WERI-Rb-1 (cell line): Measurements from ENCODE around the gene MAPT.

Experiments
- DNase-seq: peaks from one replicate; pipeline ENCODE4 v3.0.0-alpha.2; 2020
- H3K27ac ChIP-seq: fragments of 250-450 bp; sonication (Bioruptor Pico); 2 replicates; pipeline ENCODE4 v1.5.1; 2020; ENCODE audit warnings: mild to moderate bottlenecking, moderate library complexity
- H3K27me3 ChIP-seq: fragments of 250-450 bp; sonication (Bioruptor Pico); 2 replicates; pipeline ENCODE4 v1.5.1; 2021; ENCODE audit warnings: mild to moderate bottlenecking, low read depth, moderate library complexity; ENCODE audit not compliant: insufficient read depth, severe bottlenecking
- H3K36me3 ChIP-seq: fragments of 250-450 bp; sonication (Bioruptor Pico); 2 replicates; pipeline ENCODE4 v1.5.1; 2020; ENCODE audit warnings: mild to moderate bottlenecking, moderate library complexity
- H3K4me3 ChIP-seq: 2 replicates; pipeline ENCODE4 v1.5.1; 2011; ENCODE audit warnings: low read depth, mild to moderate bottlenecking, control low read depth, low read length
- H3K9me3 ChIP-seq: fragments of 250-450 bp; sonication (Bioruptor Pico); 2 replicates; pipeline ENCODE4 v1.5.1; 2021; ENCODE audit warnings: mild to moderate bottlenecking, moderate library complexity; ENCODE audit not compliant: severe bottlenecking
- TF ChIP-seq, protein P1 (sequence below): IDR thresholded peaks from 2 replicates; pipeline ENCODE4 v1.5.1; 2011; ENCODE audit warnings: low read depth, mild to moderate bottlenecking, control low read depth, inconsistent platforms, low read length

The MAPT gene

DNA sequence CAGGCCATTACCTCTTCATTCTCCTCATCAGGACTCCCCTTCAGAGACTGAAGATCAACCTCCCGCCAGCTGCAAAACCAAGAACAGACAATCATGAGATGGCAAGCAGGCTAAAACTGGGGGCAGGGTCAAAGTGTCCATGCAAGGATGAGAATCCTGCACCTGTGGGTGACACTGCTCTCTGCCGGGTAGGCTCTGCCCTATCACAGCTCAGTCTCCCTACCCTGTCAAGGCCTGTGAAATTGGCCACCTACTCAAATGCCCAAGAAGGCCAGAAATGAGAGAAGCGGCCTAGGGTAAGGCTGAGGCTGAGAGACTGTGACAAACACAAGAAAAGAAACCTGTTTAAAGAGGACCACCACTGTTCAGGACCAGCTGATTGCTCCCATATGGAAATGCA is 139.0 kb downstream of the MAPT start:
- TF ChIP-seq, protein P1, sequence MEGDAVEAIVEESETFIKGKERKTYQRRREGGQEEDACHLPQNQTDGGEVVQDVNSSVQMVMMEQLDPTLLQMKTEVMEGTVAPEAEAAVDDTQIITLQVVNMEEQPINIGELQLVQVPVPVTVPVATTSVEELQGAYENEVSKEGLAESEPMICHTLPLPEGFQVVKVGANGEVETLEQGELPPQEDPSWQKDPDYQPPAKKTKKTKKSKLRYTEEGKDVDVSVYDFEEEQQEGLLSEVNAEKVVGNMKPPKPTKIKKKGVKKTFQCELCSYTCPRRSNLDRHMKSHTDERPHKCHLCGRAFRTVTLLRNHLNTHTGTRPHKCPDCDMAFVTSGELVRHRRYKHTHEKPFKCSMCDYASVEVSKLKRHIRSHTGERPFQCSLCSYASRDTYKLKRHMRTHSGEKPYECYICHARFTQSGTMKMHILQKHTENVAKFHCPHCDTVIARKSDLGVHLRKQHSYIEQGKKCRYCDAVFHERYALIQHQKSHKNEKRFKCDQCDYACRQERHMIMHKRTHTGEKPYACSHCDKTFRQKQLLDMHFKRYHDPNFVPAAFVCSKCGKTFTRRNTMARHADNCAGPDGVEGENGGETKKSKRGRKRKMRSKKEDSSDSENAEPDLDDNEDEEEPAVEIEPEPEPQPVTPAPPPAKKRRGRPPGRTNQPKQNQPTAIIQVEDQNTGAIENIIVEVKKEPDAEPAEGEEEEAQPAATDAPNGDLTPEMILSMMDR, result no peak
- Histone ChIP-seq H3K4me3 (no peak overlapping the region), H3K36me3 (peaks cover 90% of the 10 kb centered on the region), H3K27ac (no peak overlapping the region), H3K9me3 (no peaks in the 10 kb centered on the region), H3K27me3 (no peaks in the 10 kb centered on the region)
- DNase-seq, result no peak

DNA sequence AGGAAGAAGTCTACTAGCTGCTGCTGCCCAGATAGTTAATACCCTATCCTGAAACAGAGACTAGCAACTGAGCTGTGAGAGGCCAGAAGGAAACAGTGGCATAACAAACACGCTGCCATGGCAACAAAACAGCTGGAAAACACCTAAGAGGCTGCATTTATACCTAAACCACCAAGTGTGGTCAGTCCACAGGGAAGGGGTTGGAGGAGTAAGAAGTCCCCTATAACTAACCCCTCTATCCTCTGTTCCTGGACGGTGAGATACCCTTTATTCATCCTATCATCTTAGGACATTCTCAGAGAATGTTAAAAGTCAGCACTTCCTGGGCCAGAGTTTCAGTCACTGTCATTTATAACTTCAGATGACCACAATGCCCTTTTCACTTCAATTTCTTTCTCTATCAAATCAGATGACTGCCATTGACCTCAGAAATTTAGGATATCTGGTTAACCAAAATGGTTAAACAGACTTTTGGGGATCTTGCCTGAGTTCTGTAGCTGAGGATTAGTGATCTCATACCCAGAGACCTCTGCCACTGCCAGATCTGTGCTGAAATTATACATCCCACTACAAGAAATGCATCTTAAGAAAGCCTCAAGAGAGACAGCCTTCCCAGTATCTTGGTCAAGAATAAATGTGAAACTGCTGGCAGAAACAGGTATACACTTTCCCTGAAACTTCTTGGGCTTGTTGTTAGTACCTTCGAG is 140.9 kb downstream of the MAPT start:
- Histone ChIP-seq H3K9me3 (no peaks in the 10 kb centered on the region), H3K36me3 (peaks cover 96% of the 10 kb centered on the region), H3K27me3 (no peaks in the 10 kb centered on the region), H3K27ac (no peak overlapping the region), H3K4me3 (no peak overlapping the region)
- DNase-seq, result no peak
- TF ChIP-seq, protein P1, result no peak

DNA sequence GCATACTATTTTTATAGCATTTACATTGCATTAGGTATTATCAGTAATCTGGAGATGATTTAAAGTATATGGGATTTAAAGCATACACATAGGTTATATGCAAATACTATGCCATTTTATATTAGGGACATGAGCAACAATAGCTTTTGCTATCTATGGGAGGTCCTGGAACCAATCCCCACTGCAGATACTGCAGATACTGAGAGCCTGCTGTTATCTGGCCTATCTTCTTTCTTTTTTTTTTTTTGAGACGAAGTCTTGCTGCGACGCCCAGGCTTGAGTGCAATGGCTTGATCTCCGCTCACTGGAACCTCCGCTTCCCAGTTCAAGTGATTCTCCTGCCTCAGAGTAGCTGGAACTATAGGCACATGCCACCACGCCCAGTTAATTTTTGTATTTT is 142.1 kb downstream of the MAPT start:
- no peaks in the 10 kb centered on the region for H3K27me3 ChIP-seq
- no peak overlapping the region for H3K27ac ChIP-seq
- TF ChIP-seq, protein P1, result no peak
- H3K9me3 ChIP-seq, result no peaks in the 10 kb centered on the region
- no peak overlapping the region for H3K4me3 ChIP-seq
- peaks cover 96% of the 10 kb centered on the region for H3K36me3 ChIP-seq
- no peak for DNase-seq

DNA sequence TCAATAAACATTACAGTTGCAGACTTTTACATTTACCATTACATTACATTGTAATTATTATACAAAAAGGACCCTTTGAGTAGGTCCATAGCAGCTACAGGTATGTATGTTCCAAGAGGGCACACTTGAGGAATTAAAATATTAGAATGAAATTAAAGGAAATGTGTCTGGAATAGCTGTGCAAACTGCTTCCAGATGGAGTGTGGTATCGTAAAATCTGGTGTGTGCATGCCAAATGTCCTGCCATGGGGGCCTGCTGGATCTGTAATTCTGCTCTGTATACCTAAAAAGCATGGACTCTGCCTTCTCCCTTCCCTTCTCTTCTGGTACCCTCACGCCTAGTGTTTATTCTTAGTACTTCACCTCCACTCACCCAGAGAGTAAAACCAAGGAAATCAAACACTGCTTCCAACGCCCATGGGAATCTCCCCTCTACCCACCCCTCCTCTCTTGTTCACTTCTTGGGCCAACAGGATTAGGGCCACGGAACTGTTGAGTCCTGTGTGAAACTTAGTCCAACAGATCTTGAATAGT is 143.4 kb downstream of the MAPT start:
- Histone ChIP-seq H3K36me3 (peaks cover 97% of the 10 kb centered on the region), H3K4me3 (no peak overlapping the region), H3K27me3 (no peaks in the 10 kb centered on the region), H3K9me3 (no peaks in the 10 kb centered on the region), H3K27ac (no peak overlapping the region)
- no peak for DNase-seq
- TF ChIP-seq, protein P1, result no peak

DNA sequence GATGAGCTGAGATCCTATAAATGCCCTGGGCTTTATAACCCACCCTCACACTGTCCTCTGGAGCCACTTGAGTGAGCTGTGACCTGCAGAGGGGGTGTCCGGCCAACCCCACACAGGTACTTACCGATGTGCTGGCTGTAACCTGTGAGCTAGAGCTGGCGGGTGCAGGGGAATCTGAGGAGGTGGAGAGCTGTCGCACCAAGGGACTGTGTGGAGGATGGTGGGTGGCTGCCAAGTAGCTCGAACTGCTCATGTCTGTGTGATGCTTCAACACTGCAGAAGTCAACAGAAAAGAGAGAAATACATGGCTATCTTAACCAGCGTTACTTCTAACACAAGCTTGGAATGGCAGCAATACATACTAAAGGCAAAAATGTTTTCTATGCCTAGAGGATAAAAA is 144.1 kb downstream of the MAPT start:
- H3K4me3 ChIP-seq, result no peak overlapping the region
- H3K27ac ChIP-seq, result no peak overlapping the region
- H3K27me3 ChIP-seq, result no peaks in the 10 kb centered on the region
- TF ChIP-seq, protein P1, result no peak
- no peaks in the 10 kb centered on the region for H3K9me3 ChIP-seq
- DNase-seq, result no peak
- peaks cover 97% of the 10 kb centered on the region for H3K36me3 ChIP-seq

DNA sequence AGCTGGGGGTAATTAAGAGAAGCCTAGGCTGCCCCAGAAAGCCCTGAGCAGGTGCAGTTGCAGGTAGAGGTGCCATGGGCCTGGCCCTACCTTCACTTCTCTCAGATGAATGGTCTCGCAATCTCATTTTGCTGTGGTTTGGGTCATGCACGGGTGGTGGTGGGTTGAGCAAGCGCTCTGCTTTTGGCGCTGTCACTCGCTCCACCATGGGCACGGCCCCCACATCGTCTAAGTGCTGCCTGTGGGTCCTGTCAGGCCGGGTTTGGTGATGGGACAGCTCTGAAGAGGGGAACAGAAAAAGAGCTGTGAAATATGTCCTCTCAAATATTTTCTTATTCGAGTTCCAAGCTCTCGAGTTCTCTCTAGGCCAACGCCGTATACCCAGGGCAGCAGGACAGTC is 144.6 kb downstream of the MAPT start:
- Histone ChIP-seq H3K4me3 (no peak overlapping the region), H3K27ac (no peak overlapping the region), H3K27me3 (no peaks in the 10 kb centered on the region), H3K9me3 (no peaks in the 10 kb centered on the region), H3K36me3 (peaks cover 97% of the 10 kb centered on the region)
- TF ChIP-seq, protein P1, result no peak
- DNase-seq, result no peak
